ENCODE data around the gene AQP9. TPM values are rescaled to one million over a fixed set of nuclear protein-coding genes. Genes with fewer than 3 reads are reported as not detected.

AQP9 gene, protein sequence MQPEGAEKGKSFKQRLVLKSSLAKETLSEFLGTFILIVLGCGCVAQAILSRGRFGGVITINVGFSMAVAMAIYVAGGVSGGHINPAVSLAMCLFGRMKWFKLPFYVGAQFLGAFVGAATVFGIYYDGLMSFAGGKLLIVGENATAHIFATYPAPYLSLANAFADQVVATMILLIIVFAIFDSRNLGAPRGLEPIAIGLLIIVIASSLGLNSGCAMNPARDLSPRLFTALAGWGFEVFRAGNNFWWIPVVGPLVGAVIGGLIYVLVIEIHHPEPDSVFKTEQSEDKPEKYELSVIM
- not detected in 2 replicates for total RNA-seq
- long read RNA-seq: 0 reads

- no peak within 1 kb of the TSS for H3K4me3 Mint-ChIP-seq (ENCODE audit: low read depth)
- H3K4me1 Mint-ChIP-seq (ENCODE audit: low read depth): no peaks in the 10 kb centered on the region
- no peaks in the 10 kb centered on the region for H3K36me3 Mint-ChIP-seq (ENCODE audit: insufficient read depth)
- peaks cover 20% of the 10 kb centered on the region for H3K27me3 Mint-ChIP-seq
- no peak within 1 kb of the TSS for H3K27ac Mint-ChIP-seq
- DNase-seq (ENCODE audit: low spot score, unreplicated experiment): no peak
- no peak for TF ChIP-seq CTCF (IDR thresholded peaks at IDR 0.05; ENCODE audit: unreplicated experiment)
- H3K9me3 Mint-ChIP-seq (ENCODE audit: low read depth): no peaks in the 10 kb centered on the region
Observed at GRCh38 chr15:58138106-58138505, at the start of gene AQP9. TSS of gene AQP9 (plus strand) at chr15:58138381. CDS start at chr15:58138566, 185 bp downstream.

DNA sequence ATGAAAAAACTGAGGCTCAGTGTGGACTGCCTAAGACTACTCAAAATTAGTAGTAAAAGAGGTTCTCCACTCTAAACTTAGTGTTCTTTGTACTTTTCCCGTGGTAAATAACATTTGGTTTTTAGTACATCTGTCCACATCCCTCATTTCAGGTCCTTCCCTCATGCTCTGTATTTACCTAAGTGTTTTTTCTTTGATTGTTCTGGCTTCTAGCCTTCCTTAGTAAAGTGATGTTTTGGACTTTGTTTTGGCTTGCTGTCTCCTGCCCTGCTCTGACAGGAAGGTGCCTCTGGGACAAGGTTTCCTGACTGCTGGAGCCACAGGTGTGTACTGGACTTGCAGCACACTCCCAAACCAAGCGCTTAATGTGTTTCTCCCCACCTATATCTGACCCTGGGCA is 42.8 kb upstream of the AQP9 start:
- H3K36me3 Mint-ChIP-seq (ENCODE audit: insufficient read depth): no peaks in the 10 kb centered on the region
- H3K4me3 Mint-ChIP-seq (ENCODE audit: low read depth): no peak overlapping the region
- no peaks in the 10 kb centered on the region for H3K9me3 Mint-ChIP-seq (ENCODE audit: low read depth)
- no peaks in the 10 kb centered on the region for H3K27me3 Mint-ChIP-seq
- TF ChIP-seq CTCF (IDR thresholded peaks at IDR 0.05; ENCODE audit: unreplicated experiment): no peak
- no peaks in the 10 kb centered on the region for H3K4me1 Mint-ChIP-seq (ENCODE audit: low read depth)
- no peak overlapping the region for H3K27ac Mint-ChIP-seq
- no peak for DNase-seq (ENCODE audit: low spot score, unreplicated experiment)

DNA sequence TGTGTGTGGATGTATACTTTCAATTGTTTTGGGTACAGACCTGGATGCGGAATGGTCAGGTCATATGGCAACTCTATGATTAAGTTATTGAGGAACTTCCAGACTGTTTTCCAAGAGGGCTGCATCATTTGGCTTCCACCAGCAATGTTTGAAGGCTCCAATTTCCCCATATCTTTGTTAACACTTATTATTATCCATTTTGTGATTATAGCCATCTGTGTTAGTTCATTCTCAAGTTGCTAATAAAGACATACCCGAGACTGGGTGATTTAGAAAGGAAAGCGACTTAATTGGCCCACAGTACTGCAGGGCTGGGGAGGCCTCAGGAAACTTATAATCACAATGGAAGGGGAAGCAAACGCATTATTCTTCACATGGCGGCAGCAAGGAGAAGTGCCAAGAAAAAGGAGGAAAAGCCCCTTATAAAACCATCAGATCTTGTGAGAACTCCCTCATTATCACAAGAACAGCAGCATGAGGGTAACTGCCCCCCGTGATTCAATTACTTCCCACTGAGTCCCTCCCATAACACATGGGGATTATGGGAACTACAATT is 41.6 kb upstream of the AQP9 start:
- DNase-seq (ENCODE audit: low spot score, unreplicated experiment): no peak
- no peaks in the 10 kb centered on the region for H3K36me3 Mint-ChIP-seq (ENCODE audit: insufficient read depth)
- no peak overlapping the region for H3K4me3 Mint-ChIP-seq (ENCODE audit: low read depth)
- H3K4me1 Mint-ChIP-seq (ENCODE audit: low read depth): no peaks in the 10 kb centered on the region
- no peaks in the 10 kb centered on the region for H3K9me3 Mint-ChIP-seq (ENCODE audit: low read depth)
- H3K27me3 Mint-ChIP-seq: peaks cover 2% of the 10 kb centered on the region
- TF ChIP-seq CTCF (IDR thresholded peaks at IDR 0.05; ENCODE audit: unreplicated experiment): no peak
- H3K27ac Mint-ChIP-seq: no peak overlapping the region

- no peak for DNase-seq (ENCODE audit: low spot score, unreplicated experiment)
- H3K4me3 Mint-ChIP-seq (ENCODE audit: low read depth): no peak overlapping the region
- no peaks in the 10 kb centered on the region for H3K4me1 Mint-ChIP-seq (ENCODE audit: low read depth)
- TF ChIP-seq CTCF (IDR thresholded peaks at IDR 0.05; ENCODE audit: unreplicated experiment): no peak
- H3K27me3 Mint-ChIP-seq: peaks cover 3% of the 10 kb centered on the region
- H3K36me3 Mint-ChIP-seq (ENCODE audit: insufficient read depth): no peaks in the 10 kb centered on the region
- H3K27ac Mint-ChIP-seq: no peak overlapping the region
- no peaks in the 10 kb centered on the region for H3K9me3 Mint-ChIP-seq (ENCODE audit: low read depth)
Observed at GRCh38 chr15:58103482-58103881, 34.7 kb upstream of the AQP9 start.

DNA sequence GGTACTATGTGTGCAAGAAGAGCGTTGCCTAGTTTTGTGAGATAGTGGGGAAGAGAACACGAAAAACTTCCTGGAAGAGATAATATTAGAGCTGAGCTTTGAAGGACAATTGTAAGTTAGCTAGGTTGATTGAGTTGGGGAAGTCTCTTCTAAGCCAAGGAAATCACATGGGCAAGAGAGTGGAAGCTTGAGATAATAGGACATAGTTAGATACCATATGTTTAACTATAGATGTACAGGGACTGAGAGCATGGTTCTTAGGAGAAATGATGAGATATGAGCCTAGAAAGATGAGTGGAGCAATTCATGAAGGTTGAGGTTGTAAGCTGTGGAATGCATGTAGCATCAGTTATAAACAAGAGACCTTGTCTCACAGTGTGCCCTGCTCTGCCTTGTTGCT is 30.1 kb upstream of the AQP9 start:
- Mint-ChIP-seq H3K4me1 (ENCODE audit: low read depth) (no peaks in the 10 kb centered on the region), H3K4me3 (ENCODE audit: low read depth) (no peak overlapping the region), H3K9me3 (ENCODE audit: low read depth) (no peaks in the 10 kb centered on the region), H3K27ac (no peak overlapping the region), H3K36me3 (ENCODE audit: insufficient read depth) (no peaks in the 10 kb centered on the region), H3K27me3 (no peaks in the 10 kb centered on the region)
- no peak for TF ChIP-seq CTCF (IDR thresholded peaks at IDR 0.05; ENCODE audit: unreplicated experiment)
- no peak for DNase-seq (ENCODE audit: low spot score, unreplicated experiment)
